Peyer's patch (tissue), 4 donors: ENCODE data around the gene AXDND1.
"Not testable (repeated sequence)": the region's sequence is repeated elsewhere in the genome, so short reads cannot be mapped to it uniquely, and the experiment has no call there.

Experiments used
- CTCF ChIP-seq, 6 experiments: fragments of 450-650 bp in 4 of 6; fragments of 200-600 bp in 2 of 6; sonication (generic) in 1 of 6; IDR thresholded peaks; one replicate each; pipeline ENCODE4 v1.5.1; 2017 to 2019; ENCODE audit warnings: antibody characterized with exemption in 6 of 6, mild to moderate bottlenecking in 3 of 6, moderate library complexity in 1 of 6
- POLR2A ChIP-seq, 2 donors: fragments of 450-650 bp; IDR thresholded peaks; one replicate each; pipeline ENCODE4 v1.5.1; 2017; ENCODE audit warnings: antibody characterized with exemption in 2 of 2, mild to moderate bottlenecking in 2 of 2, moderate library complexity in 2 of 2

DNA sequence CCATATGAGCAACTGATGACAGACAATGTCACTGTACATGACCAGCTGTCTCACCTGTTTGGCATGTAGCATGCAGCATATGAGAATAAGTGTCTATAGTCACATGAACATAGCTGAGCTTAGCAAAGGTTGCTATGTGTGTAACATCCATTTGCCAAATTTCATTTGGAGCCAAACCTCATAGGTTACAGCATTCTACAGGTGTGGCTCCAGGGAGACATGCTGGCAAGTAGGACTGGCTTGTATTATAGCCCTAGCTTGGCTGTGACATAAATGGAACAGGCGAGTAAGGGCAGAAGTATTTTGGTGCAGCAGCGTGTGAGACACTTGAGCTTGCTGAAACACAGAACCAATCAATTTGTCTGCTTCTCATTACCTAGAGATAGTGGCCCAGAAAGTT is 74.5 kb downstream of the AXDND1 start:
- TF ChIP-seq CTCF, POLR2A (IDR thresholded peaks at IDR 0.05): not testable (repeated sequence)
